GM23338 (cell line): ENCODE results near the gene CUBN. TPM values are rescaled to one million over a fixed set of nuclear protein-coding genes. Genes with fewer than 3 reads are reported as not detected.

Experiments used
- ATAC-seq: fragments of 200-7000 bp; cut with Tn5 transposase; 3 replicates; pipeline ENCODE4 v1.9.1; 2020
- DNase-seq: peaks from one replicate; pipeline ENCODE4 v3.0.0-alpha.2; 2015; ENCODE audit warnings: low spot score
- H2AFZ ChIP-seq: fragments of 200-600 bp; sonication (generic); 2 replicates; pipeline ENCODE4 v1.8.0; 2016; ENCODE audit warnings: antibody characterized with exemption, mild to moderate bottlenecking, moderate library complexity
- H3F3A ChIP-seq: fragments of 200-600 bp; sonication (generic); replicated peaks from 2 replicates; pipeline ENCODE4 v1.8.0; 2017; ENCODE audit warnings: antibody characterized with exemption, mixed run types, low read depth
- H3K27ac ChIP-seq: fragments of 200-600 bp; sonication (generic); 2 replicates; pipeline ENCODE4 v1.6.1; 2016; ENCODE audit warnings: low read depth
- H3K27me3 ChIP-seq: fragments of 200-600 bp; sonication (generic); 2 replicates; pipeline ENCODE4 v1.8.0; 2016; ENCODE audit warnings: mild to moderate bottlenecking, mixed run types, moderate library complexity; ENCODE audit not compliant: insufficient read depth
- H3K36me3 ChIP-seq: fragments of 200-600 bp; sonication (generic); 2 replicates; pipeline ENCODE4 v1.8.0; 2016; ENCODE audit warnings: mild to moderate bottlenecking; ENCODE audit not compliant: insufficient read depth
- H3K4me1 ChIP-seq: fragments of 200-600 bp; sonication (generic); 2 replicates; pipeline ENCODE4 v1.8.0; 2016; ENCODE audit warnings: mild to moderate bottlenecking, moderate library complexity; ENCODE audit not compliant: insufficient read depth
- H3K4me2 ChIP-seq: fragments of 200-600 bp; sonication (generic); 2 replicates; pipeline ENCODE4 v1.7.1; 2017; ENCODE audit warnings: mixed run types
- H3K4me3 ChIP-seq: fragments of 200-600 bp; sonication (generic); 2 replicates; pipeline ENCODE4 v1.6.1; 2016; ENCODE audit warnings: mixed run types
- H3K79me2 ChIP-seq: fragments of 200-600 bp; sonication (generic); replicated peaks from 2 replicates; pipeline ENCODE4 v1.8.0; 2017; ENCODE audit warnings: mild to moderate bottlenecking; ENCODE audit not compliant: insufficient read depth
- H3K9me2 ChIP-seq: fragments of 200-600 bp; sonication (generic); 2 replicates; pipeline ENCODE4 v1.8.0; 2017; ENCODE audit not compliant: insufficient read depth
- H4K20me1 ChIP-seq: fragments of 200-600 bp; sonication (generic); replicated peaks from 2 replicates; pipeline ENCODE4 v1.8.0; 2017; ENCODE audit warnings: mild to moderate bottlenecking; ENCODE audit not compliant: insufficient read depth
- H3K27ac Mint-ChIP-seq: 2 replicates; pipeline ENCODE4 v1.8.0; 2020; ENCODE audit warnings: inconsistent platforms, mild to moderate bottlenecking, moderate library complexity, mixed read lengths
- H3K27me3 Mint-ChIP-seq: 3 replicates; pipeline ENCODE4 v1.8.0; 2022; ENCODE audit warnings: low read depth, mild to moderate bottlenecking, moderate library complexity, mixed read lengths, inconsistent platforms; ENCODE audit not compliant: insufficient read depth, poor library complexity
- H3K36me3 Mint-ChIP-seq: 3 replicates; pipeline ENCODE4 v1.8.0; 2021; ENCODE audit warnings: low read depth, mild to moderate bottlenecking, inconsistent platforms, moderate library complexity, mixed read lengths
- H3K4me1 Mint-ChIP-seq: 3 replicates; pipeline ENCODE4 v1.8.0; 2020; ENCODE audit warnings: mild to moderate bottlenecking, inconsistent platforms, mixed read lengths
- H3K4me3 Mint-ChIP-seq: 3 replicates; pipeline ENCODE4 v1.8.0; 2021; ENCODE audit warnings: moderate library complexity, mild to moderate bottlenecking, inconsistent platforms, mixed read lengths
- H3K9me3 Mint-ChIP-seq: 3 replicates; pipeline ENCODE4 v1.8.0; 2020; ENCODE audit warnings: moderate library complexity, mild to moderate bottlenecking, inconsistent platforms, mixed read lengths
- CTCF ChIP-seq, 2 experiments: fragments of 200-600 bp in 1 of 2; sonication (generic) in 1 of 2; conservative IDR thresholded peaks; 2 replicates each; pipeline versions ENCODE4 v1.5.1 to v1.6.1; 2016 to 2017; ENCODE audit warnings: antibody characterized with exemption in 2 of 2, low read depth in 2 of 2, mild to moderate bottlenecking in 2 of 2, moderate library complexity in 1 of 2
- EZH2 ChIP-seq: fragments of 200-600 bp; sonication (generic); IDR thresholded peaks from one replicate; pipeline ENCODE4 v1.8.0; 2017; ENCODE audit warnings: antibody characterized with exemption, mild to moderate bottlenecking, low read depth; ENCODE audit not compliant: unreplicated experiment
- EZH2phosphoT487 ChIP-seq: fragments of 200-600 bp; sonication (generic); IDR thresholded peaks from one replicate; pipeline ENCODE4 v1.8.1; 2018; ENCODE audit warnings: antibody characterized with exemption; ENCODE audit not compliant: unreplicated experiment
- NANOG ChIP-seq: IDR thresholded peaks from 2 replicates; pipeline ENCODE4 v1.6.1; 2016; ENCODE audit warnings: antibody characterized with exemption, borderline replicate concordance
- POLR2AphosphoS5 ChIP-seq: IDR thresholded peaks from 2 replicates; pipeline ENCODE4 v1.6.1; 2016; ENCODE audit warnings: antibody characterized with exemption, low read depth
- REST ChIP-seq: IDR thresholded peaks from one replicate; pipeline ENCODE4 v1.6.1; 2018; ENCODE audit warnings: antibody characterized with exemption; ENCODE audit not compliant: unreplicated experiment
- STAT1 ChIP-seq: IDR thresholded peaks from one replicate; pipeline ENCODE4 v1.6.1; 2016; ENCODE audit warnings: antibody characterized with exemption; ENCODE audit not compliant: unreplicated experiment
- ZNF114 ChIP-seq: fragments of 250-450 bp; sonication (Bioruptor Pico); IDR thresholded peaks from 2 replicates; pipeline ENCODE4 v1.5.0; 2020; ENCODE audit warnings: mild to moderate bottlenecking, moderate library complexity
- ZNF331 ChIP-seq: fragments of 250-450 bp; sonication (Bioruptor Pico); IDR thresholded peaks from 2 replicates; pipeline ENCODE4 v1.5.0; 2020; ENCODE audit warnings: low read depth, mild to moderate bottlenecking, moderate library complexity
- polyA plus RNA-seq: library from polyadenylated mRNA; unstranded; fragments of >200 nt; fragmentation: Nextera tagmentation; extraction: Ambion mirVana; gene quantifications from 2 replicates; pipeline ENCODE4 v1.2.1, GENCODE V29; 2016
- total RNA-seq: library from RNA; depleted of rRNA; stranded (reverse); fragments of >200 nt; shearing (Covaris generic); gene quantifications from 2 replicates; pipeline ENCODE4 v1.2.3, GENCODE V29; 2014

The CUBN gene
- total and polyA plus RNA-seq, 2 experiments from 2014 or later, result 0.06 to 1.8 TPM

- H3F3A ChIP-seq, result no peaks in the 10 kb centered on the region
- H3K9me2 ChIP-seq, result no peaks in the 10 kb centered on the region
- H3K27me3 Mint-ChIP-seq, result no peaks in the 10 kb centered on the region
- H3K4me3 Mint-ChIP-seq, result no peak overlapping the region
- peaks cover 22% of the 10 kb centered on the region for H3K4me1 Mint-ChIP-seq
- no peak overlapping the region for H3K4me2 ChIP-seq
- no peaks in the 10 kb centered on the region for H3K79me2 ChIP-seq
- H3K9me3 Mint-ChIP-seq, result no peaks in the 10 kb centered on the region
- ATAC-seq (no peak), DNase-seq (no peak)
- no peak overlapping the region for H3K27ac Mint-ChIP-seq
- H4K20me1 ChIP-seq, result no peaks in the 10 kb centered on the region
- no peak overlapping the region for H2AFZ ChIP-seq
- no peak overlapping the region for H3K27ac ChIP-seq
- H3K27me3 ChIP-seq, result no peaks in the 10 kb centered on the region
- TF ChIP-seq ZNF331 (CRISPR knock-in tag), result no peak
- no peak overlapping the region for H3K4me3 ChIP-seq
- no peaks in the 10 kb centered on the region for H3K36me3 Mint-ChIP-seq
- peaks cover 16% of the 10 kb centered on the region for H3K4me1 ChIP-seq
- no peaks in the 10 kb centered on the region for H3K36me3 ChIP-seq
These were observed 232.6 kb downstream of the CUBN start for GRCh38 chr10:16896993-16897392.

- DNase-seq, result no peak
These were observed 234.8 kb downstream of the CUBN start for GRCh38 chr10:16894821-16895220.

GRCh38 chr10:16893664-16894063 is 235.9 kb downstream of the CUBN start:
- H3K9me3 Mint-ChIP-seq, result no peaks in the 10 kb centered on the region
- Histone ChIP-seq H3K27ac (no peak overlapping the region), H3K4me3 (no peak overlapping the region), H3K79me2 (no peaks in the 10 kb centered on the region), H3K27me3 (no peaks in the 10 kb centered on the region), H3K4me2 (no peak overlapping the region), H2AFZ (no peak overlapping the region), H3K36me3 (no peaks in the 10 kb centered on the region), H4K20me1 (no peaks in the 10 kb centered on the region), H3F3A (no peaks in the 10 kb centered on the region), H3K4me1 (no peaks in the 10 kb centered on the region), H3K9me2 (no peaks in the 10 kb centered on the region)
- ATAC-seq, result no peak
- H3K27me3 Mint-ChIP-seq, result no peaks in the 10 kb centered on the region
- H3K4me1 Mint-ChIP-seq, result peaks cover 6% of the 10 kb centered on the region
- no peak overlapping the region for H3K4me3 Mint-ChIP-seq
- no peak overlapping the region for H3K27ac Mint-ChIP-seq
- no peak for DNase-seq
- no peaks in the 10 kb centered on the region for H3K36me3 Mint-ChIP-seq
- TF ChIP-seq CTCF (conservative IDR thresholded peaks at IDR 0.05; ENCODE audit: low read depth in 2 of 2) (no peak), NANOG (no peak), REST (no peak), POLR2AphosphoS5 (no peak), STAT1 (no peak), EZH2phosphoT487 (no peak), EZH2 (no peak)

More at GRCh38 chr10:16894821-16895220, 234.8 kb downstream of the CUBN start:
- Histone ChIP-seq H3K36me3 (no peaks in the 10 kb centered on the region), H4K20me1 (no peaks in the 10 kb centered on the region), H3K27ac (no peak overlapping the region), H3K27me3 (no peaks in the 10 kb centered on the region), H3K79me2 (no peaks in the 10 kb centered on the region), H2AFZ (no peak overlapping the region), H3K4me2 (no peak overlapping the region), H3F3A (no peaks in the 10 kb centered on the region), H3K4me1 (peaks cover 4% of the 10 kb centered on the region), H3K4me3 (no peak overlapping the region), H3K9me2 (no peaks in the 10 kb centered on the region)
- Mint-ChIP-seq H3K36me3 (no peaks in the 10 kb centered on the region), H3K27me3 (no peaks in the 10 kb centered on the region), H3K4me3 (no peak overlapping the region), H3K9me3 (no peaks in the 10 kb centered on the region), H3K27ac (no peak overlapping the region), H3K4me1 (peaks cover 9% of the 10 kb centered on the region)
- no peak for ATAC-seq
- TF ChIP-seq POLR2AphosphoS5 (no peak), STAT1 (no peak), NANOG (no peak), ZNF331 (CRISPR knock-in tag) (no peak), EZH2 (no peak), ZNF114 (CRISPR knock-in tag) (no peak), EZH2phosphoT487 (no peak)
